K562 (cell line): ENCODE results near the gene GAS2L1. TPM values are rescaled to one million over a fixed set of nuclear protein-coding genes. Genes with fewer than 3 reads are reported as not detected.

Source experiments
- ARID1B ChIP-seq: fragments of 450-650 bp; IDR thresholded peaks from 2 replicates; pipeline ENCODE4 v1.6.1; 2016; ENCODE audit warnings: antibody characterized with exemption, mild to moderate bottlenecking, inconsistent platforms
- BMI1 ChIP-seq: fragments of 150-350 bp; IDR thresholded peaks from 2 replicates; pipeline ENCODE4 v1.6.1; 2014; ENCODE audit warnings: low read length
- CBFB ChIP-seq: sonication (generic); formaldehyde crosslinking; IDR thresholded peaks from 2 replicates; pipeline ENCODE4 v1.4.0; 2020; ENCODE audit warnings: mild to moderate bottlenecking, missing genetic modification reagents
- CREM ChIP-seq: IDR thresholded peaks from 2 replicates; pipeline ENCODE4 v1.6.1; 2014; ENCODE audit warnings: antibody characterized with exemption, low read depth
- CSDE1 ChIP-seq, 2 experiments: fragments of 450-650 bp; IDR thresholded peaks; 2 replicates each; pipeline ENCODE4 v1.6.1; 2016; ENCODE audit warnings: mild to moderate bottlenecking in 1 of 2
- EGR1 ChIP-seq: fragments of 450-650 bp; conservative IDR thresholded peaks from 2 replicates; pipeline ENCODE4 v1.6.1; 2017; ENCODE audit warnings: mild to moderate bottlenecking
- ESRRB ChIP-seq: fragments of 250-450 bp; sonication (Bioruptor Pico); IDR thresholded peaks from 2 replicates; pipeline ENCODE4 v1.5.0; 2020; ENCODE audit warnings: mild to moderate bottlenecking, moderate library complexity, borderline replicate concordance
- JUN ChIP-seq, 2 experiments: sonication (generic) in 1 of 2; formaldehyde crosslinking in 1 of 2; IDR thresholded peaks; 2 replicates each; pipeline versions ENCODE4 v1.6.1 to v1.8.0; 2012 to 2022; ENCODE audit warnings: borderline replicate concordance in 2 of 2, mild to moderate bottlenecking in 2 of 2, improper control_type of control experiment in 1 of 2, low read depth in 1 of 2, low read length in 1 of 2, missing genetic modification reagents in 1 of 2
- PHB2 ChIP-seq: fragments of 450-650 bp; IDR thresholded peaks from 2 replicates; pipeline ENCODE4 v1.6.1; 2017; ENCODE audit warnings: low read depth
- SIN3A ChIP-seq, 2 experiments: fragments of 150-350 bp in 1 of 2; IDR thresholded peaks; 2 replicates each; pipeline ENCODE4 v1.6.1; 2011 to 2016; ENCODE audit warnings: borderline replicate concordance in 2 of 2, low read depth in 2 of 2, low read length in 2 of 2, mild to moderate bottlenecking in 2 of 2, moderate library complexity in 2 of 2; ENCODE audit not compliant: control insufficient read depth in 1 of 2
- TBL1XR1 ChIP-seq, 2 experiments: IDR thresholded peaks; 2 replicates each; pipeline ENCODE4 v1.6.1; 2012; ENCODE audit warnings: improper control_type of control experiment in 2 of 2, low read length in 2 of 2, mild to moderate bottlenecking in 1 of 2
- TEAD2 ChIP-seq: fragments of 450-650 bp; IDR thresholded peaks from 2 replicates; pipeline ENCODE4 v1.6.1; 2016; ENCODE audit warnings: missing genetic modification characterization, control low read depth, missing compliant biosample characterization
- ZNF766 ChIP-seq: fragments of 200-800 bp; sonication (Bioruptor generic); conservative IDR thresholded peaks from 2 replicates; pipeline ENCODE4 v1.6.1; 2016; ENCODE audit warnings: missing genetic modification characterization, missing compliant biosample characterization
- polyA plus RNA-seq, 8 experiments: library from polyadenylated mRNA; depleted of rRNA in 4 of 8; stranded (reverse) in 5 of 8; unstranded in 3 of 8; fragments of >200 nt; fragmentation: Nextera tagmentation in 2 of 8; fragmentation: Illumina TruSeq in 1 of 8; extraction: Ambion mirVana in 2 of 8; extraction: Trizol in 1 of 8; gene quantifications; 2 replicates each; pipeline versions ENCODE4 v1.2.1 to v1.2.3, GENCODE V29; 2011 to 2014; ENCODE audit warnings: inconsistent platforms in 1 of 8, missing spikeins in 1 of 8
- total RNA-seq, 7 experiments: library from RNA; depleted of rRNA in 6 of 7; stranded (reverse); fragments of >200 nt in 6 of 7; fragmentation: Illumina TruSeq in 2 of 7; extraction: Trizol in 2 of 7; gene quantifications; 2 replicates each; pipeline versions ENCODE4 v1.2.1 to v1.2.3, GENCODE V29; 2011 to 2021; ENCODE audit warnings: low replicate concordance in 1 of 7
- TF ChIP-seq, protein P1 (sequence below), 2 experiments: fragments of 450-650 bp in 1 of 2; sonication (generic) in 1 of 2; formaldehyde crosslinking in 1 of 2; IDR thresholded peaks in 1 of 2; conservative IDR thresholded peaks in 1 of 2; 2 replicates each; pipeline versions ENCODE4 v1.6.1 to v1.8.1; 2016 to 2023; ENCODE audit warnings: mild to moderate bottlenecking in 2 of 2, moderate library complexity in 2 of 2, inconsistent platforms in 1 of 2, missing genetic modification reagents in 1 of 2
- TF ChIP-seq, protein P2 (sequence below): sonication (generic); formaldehyde crosslinking; IDR thresholded peaks from 2 replicates; pipeline ENCODE4 v1.8.0; 2022; ENCODE audit warnings: missing genetic modification reagents, mild to moderate bottlenecking, moderate library complexity, borderline replicate concordance

Gene GAS2L1
- total and polyA plus RNA-seq, 9 of the 15 experiments (the other 6 are each of a cell fraction or from before 2014, with no cell fraction given): 0.56 to 19.7 (median 3.2) TPM

DNA sequence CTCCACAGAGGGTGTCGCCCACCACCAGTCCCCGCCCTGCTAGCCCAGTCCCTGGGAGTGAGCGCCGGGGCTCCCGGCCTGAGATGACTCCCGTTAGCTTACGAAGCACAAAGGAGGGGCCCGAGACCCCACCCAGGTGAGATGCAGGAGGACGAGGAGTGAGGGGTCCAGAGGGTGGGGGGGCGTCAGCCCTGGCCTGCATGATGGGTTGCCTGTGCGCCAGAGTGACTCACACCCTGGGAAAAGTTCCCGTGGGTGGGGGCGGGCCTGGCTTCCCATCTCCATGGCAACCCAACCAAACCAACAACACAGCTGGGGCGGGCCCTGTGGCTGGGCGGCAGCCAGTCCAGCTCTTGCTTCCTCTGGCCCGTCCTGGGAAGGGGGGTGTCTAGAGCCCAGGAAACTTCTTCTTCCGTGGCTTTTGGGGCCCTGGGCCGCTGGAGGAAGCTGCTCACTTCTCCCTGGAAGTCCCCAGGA, 4.5 kb downstream of the GAS2L1 start (continued):
- peak; percentile 49 to 73; a peak in 2 of 4 replicates for TF ChIP-seq SIN3A (IDR thresholded peaks at IDR 0.05; ENCODE audit: borderline replicate concordance in 2 of 2, control insufficient read depth in 1 of 2, low read depth in 2 of 2, low read length in 2 of 2)
- TF ChIP-seq TEAD2 (tag): no peak
- TF ChIP-seq JUN (IDR thresholded peaks at IDR 0.05; ENCODE audit: borderline replicate concordance, low read depth, low read length): peak; percentile 47; the same call in 1 of the 2 replicates
- no peak for TF ChIP-seq JUN (CRISPR knock-in tag; IDR thresholded peaks at IDR 0.05; ENCODE audit: borderline replicate concordance)
- peak; percentile 85 for TF ChIP-seq EGR1
- no peak for TF ChIP-seq ESRRB (CRISPR knock-in tag)
- no peak for TF ChIP-seq CBFB (CRISPR knock-in tag)
- peak in 1 of 2 experiments; percentile 65; a peak in 1 of 4 replicates for TF ChIP-seq CSDE1 (IDR thresholded peaks at IDR 0.05)
- TF ChIP-seq TBL1XR1 (IDR thresholded peaks at IDR 0.05; ENCODE audit: low read length in 2 of 2): no peak
- peak; percentile 70 for TF ChIP-seq CREM
- TF ChIP-seq, protein P1, sequence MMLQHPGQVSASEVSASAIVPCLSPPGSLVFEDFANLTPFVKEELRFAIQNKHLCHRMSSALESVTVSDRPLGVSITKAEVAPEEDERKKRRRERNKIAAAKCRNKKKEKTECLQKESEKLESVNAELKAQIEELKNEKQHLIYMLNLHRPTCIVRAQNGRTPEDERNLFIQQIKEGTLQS (IDR thresholded peaks at IDR 0.05): peak; percentile 85
- TF ChIP-seq, protein P1 (CRISPR knock-in tag; conservative IDR thresholded peaks at IDR 0.05): no peak
- peak; percentile 30; the same call in 1 of the 2 replicates for TF ChIP-seq ARID1B
- TF ChIP-seq ZNF766 (CRISPR knock-in tag): no peak
- TF ChIP-seq, protein P2, sequence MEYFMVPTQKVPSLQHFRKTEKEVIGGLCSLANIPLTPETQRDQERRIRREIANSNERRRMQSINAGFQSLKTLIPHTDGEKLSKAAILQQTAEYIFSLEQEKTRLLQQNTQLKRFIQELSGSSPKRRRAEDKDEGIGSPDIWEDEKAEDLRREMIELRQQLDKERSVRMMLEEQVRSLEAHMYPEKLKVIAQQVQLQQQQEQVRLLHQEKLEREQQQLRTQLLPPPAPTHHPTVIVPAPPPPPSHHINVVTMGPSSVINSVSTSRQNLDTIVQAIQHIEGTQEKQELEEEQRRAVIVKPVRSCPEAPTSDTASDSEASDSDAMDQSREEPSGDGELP (CRISPR knock-in tag): peak; percentile 97
- TF ChIP-seq BMI1: peak; percentile 76; the same call in 1 of the 2 replicates
- TF ChIP-seq PHB2: no peak
